ENCODE measurements around the gene PRKCH.

The PRKCH gene

DNA sequence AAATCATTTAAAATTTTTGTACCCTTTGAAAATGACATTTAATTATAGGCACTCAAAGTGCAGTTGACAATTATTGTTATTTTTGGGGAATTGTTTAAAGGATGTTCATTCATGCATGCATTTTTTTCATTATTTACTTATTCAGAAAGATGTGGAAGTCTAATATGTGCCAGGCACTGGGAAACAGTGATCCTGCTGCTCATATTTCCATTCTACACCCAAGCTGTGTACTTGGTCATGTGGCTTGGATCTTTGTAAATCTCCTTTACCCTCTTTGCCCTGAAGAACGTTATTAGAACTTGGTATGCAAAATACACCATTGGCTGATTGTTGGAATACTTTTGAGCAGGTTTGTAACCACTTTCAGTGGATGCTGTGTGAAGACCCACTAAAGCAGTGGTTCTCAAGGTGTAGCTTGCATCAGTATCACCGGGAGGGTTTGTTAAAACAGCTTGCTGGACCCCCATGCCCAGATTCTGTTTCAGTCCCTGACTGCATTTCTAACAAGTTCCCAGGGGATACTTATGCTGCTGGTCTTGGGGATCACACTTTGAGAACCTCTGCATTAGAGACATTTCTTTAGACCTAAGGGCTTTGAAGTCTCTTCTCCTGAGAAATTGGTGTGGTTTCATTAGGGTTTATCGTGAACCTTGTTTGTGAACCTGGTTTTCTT is 47.5 kb downstream of the PRKCH start:
- Mint-ChIP-seq H3K27ac (no peak overlapping the region), H3K4me1 (peaks cover 7% of the 10 kb centered on the region), H3K9me3 (peaks cover 21% of the 10 kb centered on the region), H3K4me3 (no peak overlapping the region), H3K27me3 (ENCODE audit: low read depth, poor library complexity) (peaks cover 9% of the 10 kb centered on the region), H3K36me3 (ENCODE audit: low read depth) (peaks cover 10% of the 10 kb centered on the region)
- DNase-seq: no peak
- TF ChIP-seq, protein P1, sequence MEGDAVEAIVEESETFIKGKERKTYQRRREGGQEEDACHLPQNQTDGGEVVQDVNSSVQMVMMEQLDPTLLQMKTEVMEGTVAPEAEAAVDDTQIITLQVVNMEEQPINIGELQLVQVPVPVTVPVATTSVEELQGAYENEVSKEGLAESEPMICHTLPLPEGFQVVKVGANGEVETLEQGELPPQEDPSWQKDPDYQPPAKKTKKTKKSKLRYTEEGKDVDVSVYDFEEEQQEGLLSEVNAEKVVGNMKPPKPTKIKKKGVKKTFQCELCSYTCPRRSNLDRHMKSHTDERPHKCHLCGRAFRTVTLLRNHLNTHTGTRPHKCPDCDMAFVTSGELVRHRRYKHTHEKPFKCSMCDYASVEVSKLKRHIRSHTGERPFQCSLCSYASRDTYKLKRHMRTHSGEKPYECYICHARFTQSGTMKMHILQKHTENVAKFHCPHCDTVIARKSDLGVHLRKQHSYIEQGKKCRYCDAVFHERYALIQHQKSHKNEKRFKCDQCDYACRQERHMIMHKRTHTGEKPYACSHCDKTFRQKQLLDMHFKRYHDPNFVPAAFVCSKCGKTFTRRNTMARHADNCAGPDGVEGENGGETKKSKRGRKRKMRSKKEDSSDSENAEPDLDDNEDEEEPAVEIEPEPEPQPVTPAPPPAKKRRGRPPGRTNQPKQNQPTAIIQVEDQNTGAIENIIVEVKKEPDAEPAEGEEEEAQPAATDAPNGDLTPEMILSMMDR (IDR thresholded peaks at IDR 0.05): no peak

DNA sequence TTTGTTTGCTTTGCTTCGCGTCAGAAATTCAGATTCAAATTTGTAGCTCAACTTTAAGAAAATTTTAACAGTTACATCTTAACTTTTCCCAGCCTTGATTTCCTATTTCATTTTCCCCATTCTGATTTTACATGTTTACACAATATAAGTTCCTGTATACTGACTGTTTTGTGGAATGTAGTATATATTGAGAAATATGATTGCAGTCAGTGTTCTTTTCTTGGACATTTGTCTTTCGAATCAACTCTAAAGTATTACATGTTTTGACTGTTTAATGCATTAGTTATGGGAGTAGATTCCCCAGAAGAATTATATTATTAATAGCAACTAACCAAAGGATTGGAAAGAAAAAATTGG is 48.1 kb downstream of the PRKCH start:
- H3K4me3 Mint-ChIP-seq: no peak overlapping the region
- peaks cover 26% of the 10 kb centered on the region for H3K9me3 Mint-ChIP-seq
- H3K4me1 Mint-ChIP-seq: peaks cover 7% of the 10 kb centered on the region
- peaks cover 10% of the 10 kb centered on the region for H3K36me3 Mint-ChIP-seq (ENCODE audit: low read depth)
- DNase-seq: no peak
- H3K27ac Mint-ChIP-seq: no peak overlapping the region
- H3K27me3 Mint-ChIP-seq (ENCODE audit: low read depth, poor library complexity): peaks cover 9% of the 10 kb centered on the region
- TF ChIP-seq, protein P1 (IDR thresholded peaks at IDR 0.05): no peak

- TF ChIP-seq, protein P1 (IDR thresholded peaks at IDR 0.05): no peak
- peaks cover 5% of the 10 kb centered on the region for H3K27me3 Mint-ChIP-seq (ENCODE audit: low read depth, poor library complexity)
Measured at GRCh38 chr14:61372379-61372778, 51.0 kb downstream of the PRKCH start.

GRCh38 chr14:61372842-61373555 is 51.6 kb downstream of the PRKCH start:
- peaks cover 57% of the 10 kb centered on the region for H3K9me3 Mint-ChIP-seq
- H3K4me1 Mint-ChIP-seq: peaks cover 6% of the 10 kb centered on the region
- no peak overlapping the region for H3K27ac Mint-ChIP-seq

More at GRCh38 chr14:61372379-61372778, 51.0 kb downstream of the PRKCH start:
- Mint-ChIP-seq H3K4me1 (peaks cover 7% of the 10 kb centered on the region), H3K9me3 (peaks cover 53% of the 10 kb centered on the region), H3K36me3 (ENCODE audit: low read depth) (peaks cover 21% of the 10 kb centered on the region), H3K4me3 (no peak overlapping the region), H3K27ac (no peak overlapping the region)
- no peak for DNase-seq

GRCh38 chr14:61374284-61374683 is 52.9 kb downstream of the PRKCH start:
- Mint-ChIP-seq H3K27ac (no peak overlapping the region), H3K36me3 (ENCODE audit: low read depth) (peaks cover 21% of the 10 kb centered on the region), H3K9me3 (peaks cover 57% of the 10 kb centered on the region), H3K4me3 (no peak overlapping the region), H3K4me1 (no peaks in the 10 kb centered on the region), H3K27me3 (ENCODE audit: low read depth, poor library complexity) (peaks cover 5% of the 10 kb centered on the region)
- DNase-seq: no peak
- TF ChIP-seq, protein P1 (IDR thresholded peaks at IDR 0.05): no peak

More at GRCh38 chr14:61372842-61373555, 51.6 kb downstream of the PRKCH start:
- TF ChIP-seq, protein P1 (IDR thresholded peaks at IDR 0.05): no peak
- peaks cover 5% of the 10 kb centered on the region for H3K27me3 Mint-ChIP-seq (ENCODE audit: low read depth, poor library complexity)
- DNase-seq: no peak
- no peak overlapping the region for H3K4me3 Mint-ChIP-seq
- H3K36me3 Mint-ChIP-seq (ENCODE audit: low read depth): peaks cover 21% of the 10 kb centered on the region

Data from nephron progenitor cell (in vitro differentiated cells).